Heart left ventricle (tissue), 16 donors: ENCODE results near the gene INO80E. TPM values are rescaled to one million over a fixed set of nuclear protein-coding genes. Genes with fewer than 3 reads are reported as not detected.
"Not testable (repeated sequence)": the region's sequence is repeated elsewhere in the genome, so short reads cannot be mapped to it uniquely, and the experiment has no call there.

Experiments used
- ATAC-seq, 4 donors: fragments of 200-7000 bp; cut with Tn5 transposase; one replicate each; pipeline ENCODE4 v1.9.1; 2020 to 2022; ENCODE audit warnings: moderate library complexity in 4 of 4, mild to moderate bottlenecking in 3 of 4, moderate number of reproducible peaks in 1 of 4
- DNase-seq, 5 donors: peaks; one replicate each; pipeline ENCODE4 v3.0.0-alpha.2; 2020
- H3K27ac ChIP-seq, 12 donors: fragments of 200-600 bp; sonication (generic) in 4 of 12; one replicate each; pipeline versions ENCODE4 v1.5.0 to v1.8.0; 2016 to 2022; ENCODE audit warnings: mild to moderate bottlenecking in 2 of 12
- H3K27me3 ChIP-seq, 9 donors: fragments of 200-600 bp; sonication (generic) in 2 of 9; one replicate each; pipeline versions ENCODE4 v1.5.1 to v1.8.0; 2016 to 2022; ENCODE audit warnings: mild to moderate bottlenecking in 3 of 9
- H3K36me3 ChIP-seq, 9 donors: fragments of 200-600 bp; sonication (generic) in 2 of 9; one replicate each; pipeline versions ENCODE4 v1.5.0 to v1.8.0; 2018 to 2022; ENCODE audit warnings: mild to moderate bottlenecking in 2 of 9
- H3K4me1 ChIP-seq, 12 donors: fragments of 200-600 bp; sonication (generic) in 4 of 12; one replicate each; pipeline versions ENCODE4 v1.5.0 to v1.8.0; 2016 to 2022; ENCODE audit warnings: mild to moderate bottlenecking in 3 of 12
- H3K4me3 ChIP-seq, 12 donors: fragments of 200-600 bp; sonication (generic) in 4 of 12; one replicate each; pipeline versions ENCODE4 v1.5.0 to v1.8.0; 2017 to 2022; ENCODE audit warnings: mild to moderate bottlenecking in 9 of 12, moderate library complexity in 4 of 12
- H3K9me3 ChIP-seq, 12 donors: fragments of 200-600 bp; sonication (generic) in 4 of 12; one replicate each; pipeline versions ENCODE4 v1.5.0 to v1.8.0; 2016 to 2022; ENCODE audit warnings: mild to moderate bottlenecking in 1 of 12
- POLR2A ChIP-seq, 2 donors: fragments of 450-650 bp; IDR thresholded peaks; one replicate each; pipeline ENCODE4 v1.6.1; 2017; ENCODE audit warnings: antibody characterized with exemption in 2 of 2, mild to moderate bottlenecking in 2 of 2, moderate library complexity in 2 of 2
- WGBS, 4 donors: extraction: QIAGEN DNeasy Blood & Tissue Kit in 2 of 4; methylation state at CpG; one replicate each; pipeline versions ENCODE4 v1.1.5 to v1.1.7; 2013 to 2018; 5-methylcytosine and 5-hydroxymethylcytosine counted together
- intact Hi-C, 10 donors: fragments of 100-400 bp; cut with DNase I; formaldehyde crosslinking; loops; one replicate each; pipeline versions ENCODE4 v1.11.1 to v1.14.2; 2022
- polyA plus RNA-seq, 2 donors: library from polyadenylated mRNA; stranded (reverse); fragments of 200-250 nt; gene quantifications; one replicate each; pipeline ENCODE4 v1.2.3, GENCODE V29; 2013
- total RNA-seq, 9 donors: library from RNA; depleted of rRNA in 2 of 9; stranded (reverse); fragments of >200 nt in 2 of 9; fragmentation: NEBNext Ultra II Directional in 3 of 9; extraction: Animal tissue kit (Norgen Biotek cat#: 25700) in 3 of 9; gene quantifications; one replicate each; pipeline versions ENCODE4 v1.1.0 to v1.2.4, GENCODE V29; 2016 to 2023
- TF ChIP-seq, protein P1 (sequence below), 12 donors: fragments of 200-600 bp; sonication (generic) in 4 of 12; IDR thresholded peaks; one replicate each; pipeline versions ENCODE4 v1.5.0 to v1.8.0; 2018 to 2022; ENCODE audit warnings: antibody characterized with exemption in 12 of 12, mild to moderate bottlenecking in 5 of 12
- donor health status: ischemic (EF 13 %, LVEDD 7.1; RV severe dilation, severe dysfunction).
- donor health status: healthy with polysubstance abuse.
- donor health status: DM: no; HTN: yes; CAD: no.
- donor health status: DM: no; HTN: no; CAD: no.
- donor health status: ischemic (EF 25% LVEDD 6.9; RV normal size, moderate dysfunction).
- donor health status: ischemic (EF 25% LVEDD 5.7; RV mildly dilated, moderate dysfunction).
- donor health status: healthy.
- donor health status: DM: yes; HTN: yes; CAD: no.
- donor health status: ischemic (EF 35%, LVEDD 5.7; RV mildly dilated, moderate dysfunction).
- donor health status: nonischemic (EF 11% LVEDD 7.7; RV severe dilation, severe dysfunction).
- donor health status: DM: yes; HTN: yes; CAD: no.
- donor health status: PGD.
- donor health status: ischemic (EF 29% LVEDD 5.4; RV normal size, mild dysfunction).
- donor health status: nonischemic (EF 23%, LVEDD 6.1; RV moderate dilation, normal function).

INO80E gene
- total and polyA plus RNA-seq, 11 donors, result 27.6 to 71.5 (median 33.9) TPM

DNA sequence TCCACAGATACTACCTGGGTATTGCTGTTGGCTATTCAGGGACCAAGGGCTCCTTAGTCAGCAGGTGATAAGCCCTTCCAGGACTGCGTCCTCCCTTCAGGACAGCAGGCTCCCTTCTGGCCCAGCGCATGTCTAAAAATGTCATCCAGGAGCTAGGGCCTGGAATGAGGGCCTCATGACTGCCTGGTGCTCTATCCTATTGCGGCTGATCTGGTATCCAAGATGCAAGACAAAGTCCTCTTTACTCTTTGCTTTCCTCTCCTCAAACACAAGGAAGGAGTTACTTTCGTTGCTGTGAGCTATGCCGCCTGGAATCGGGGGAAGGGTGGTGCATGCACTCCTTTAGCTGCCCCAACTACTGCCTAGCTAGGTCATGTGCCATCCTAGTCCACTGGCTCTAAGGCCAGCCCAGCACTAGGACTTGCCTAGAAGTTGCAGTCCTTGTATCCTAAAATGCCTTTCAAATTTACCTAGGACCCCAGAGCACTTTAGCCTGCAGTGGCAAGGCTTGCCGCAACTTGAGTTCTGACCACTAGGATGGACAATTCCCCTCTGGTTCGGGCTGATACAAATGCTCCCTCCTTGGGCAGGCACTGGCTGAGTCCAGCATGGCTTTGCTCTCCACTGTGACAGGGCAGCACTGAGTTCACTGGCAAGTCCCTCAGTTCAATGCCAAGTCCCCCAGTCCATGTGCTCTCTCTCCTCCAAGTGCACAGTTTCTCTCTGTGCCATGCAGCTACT is 44.2 kb upstream of the INO80E start:
- Histone ChIP-seq H3K4me1 (no peaks in the 10 kb centered on the region), H3K27ac (no peak overlapping the region), H3K4me3 (no peak overlapping the region), H3K27me3 (no peaks in the 10 kb centered on the region), H3K9me3 (peaks cover 0 to 13% (median 0%) of the 10 kb centered on the region in 12 donors), H3K36me3 (no peaks in the 10 kb centered on the region)
- intact Hi-C loops, result loop anchor here in 2 of 10 donors (10.0 kb wide), 2 partner anchors 53 to 77 kb away; no protein-coding TSS in a partner anchor
- 84 to 92% (median 88%) methylated on average over 8 of the region's 8 CpGs for WGBS, 4 donors
- ATAC-seq (no peak), DNase-seq (no peak)
- no peak for TF ChIP-seq POLR2A (IDR thresholded peaks at IDR 0.05)

- ATAC-seq (no peak), DNase-seq (no peak)
- Histone ChIP-seq H3K36me3 (peaks cover 0 to 2% (median 0%) of the 10 kb centered on the region in 9 donors), H3K27ac (no peak overlapping the region), H3K27me3 (no peaks in the 10 kb centered on the region), H3K4me3 (no peak overlapping the region), H3K4me1 (peaks cover 0 to 24% (median 14%) of the 10 kb centered on the region in 12 donors), H3K9me3 (no peaks in the 10 kb centered on the region)
- intact Hi-C loops, result loop anchor here in 2 of 10 donors (10.0 kb wide), 2 partner anchors 46 to 84 kb away; no protein-coding TSS in a partner anchor
- TF ChIP-seq POLR2A (IDR thresholded peaks at IDR 0.05), result no peak
- TF ChIP-seq, protein P1, sequence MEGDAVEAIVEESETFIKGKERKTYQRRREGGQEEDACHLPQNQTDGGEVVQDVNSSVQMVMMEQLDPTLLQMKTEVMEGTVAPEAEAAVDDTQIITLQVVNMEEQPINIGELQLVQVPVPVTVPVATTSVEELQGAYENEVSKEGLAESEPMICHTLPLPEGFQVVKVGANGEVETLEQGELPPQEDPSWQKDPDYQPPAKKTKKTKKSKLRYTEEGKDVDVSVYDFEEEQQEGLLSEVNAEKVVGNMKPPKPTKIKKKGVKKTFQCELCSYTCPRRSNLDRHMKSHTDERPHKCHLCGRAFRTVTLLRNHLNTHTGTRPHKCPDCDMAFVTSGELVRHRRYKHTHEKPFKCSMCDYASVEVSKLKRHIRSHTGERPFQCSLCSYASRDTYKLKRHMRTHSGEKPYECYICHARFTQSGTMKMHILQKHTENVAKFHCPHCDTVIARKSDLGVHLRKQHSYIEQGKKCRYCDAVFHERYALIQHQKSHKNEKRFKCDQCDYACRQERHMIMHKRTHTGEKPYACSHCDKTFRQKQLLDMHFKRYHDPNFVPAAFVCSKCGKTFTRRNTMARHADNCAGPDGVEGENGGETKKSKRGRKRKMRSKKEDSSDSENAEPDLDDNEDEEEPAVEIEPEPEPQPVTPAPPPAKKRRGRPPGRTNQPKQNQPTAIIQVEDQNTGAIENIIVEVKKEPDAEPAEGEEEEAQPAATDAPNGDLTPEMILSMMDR (IDR thresholded peaks at IDR 0.05), result no peak
- WGBS, 4 donors, result 92 to 95% (median 94%) methylated on average over 5 of the region's 5 CpGs
These were observed 37.3 kb upstream of the INO80E start for GRCh38 chr16:29958756-29959155.

GRCh38 chr16:29959293-29959692 is 36.7 kb upstream of the INO80E start:
- H3K27me3 ChIP-seq, result no peaks in the 10 kb centered on the region
- H3K27ac ChIP-seq, result no peak overlapping the region
- H3K4me3 ChIP-seq, result no peak overlapping the region
- WGBS, 4 donors, result 79 to 84% (median 82%) methylated on average over 9 of the region's 9 CpGs
- peaks cover 0 to 30% (median 16%) of the 10 kb centered on the region in 12 donors for H3K4me1 ChIP-seq
- no peaks in the 10 kb centered on the region for H3K9me3 ChIP-seq
- intact Hi-C loops, result loop anchor here in 2 of 10 donors (10.0 kb wide), 2 partner anchors 46 to 84 kb away; no protein-coding TSS in a partner anchor
- peaks cover 0 to 7% (median 3%) of the 10 kb centered on the region in 9 donors for H3K36me3 ChIP-seq
- TF ChIP-seq POLR2A (IDR thresholded peaks at IDR 0.05), result no peak
- TF ChIP-seq, protein P1 (IDR thresholded peaks at IDR 0.05), result no peak
- no peak for ATAC-seq
- no peak for DNase-seq

DNA sequence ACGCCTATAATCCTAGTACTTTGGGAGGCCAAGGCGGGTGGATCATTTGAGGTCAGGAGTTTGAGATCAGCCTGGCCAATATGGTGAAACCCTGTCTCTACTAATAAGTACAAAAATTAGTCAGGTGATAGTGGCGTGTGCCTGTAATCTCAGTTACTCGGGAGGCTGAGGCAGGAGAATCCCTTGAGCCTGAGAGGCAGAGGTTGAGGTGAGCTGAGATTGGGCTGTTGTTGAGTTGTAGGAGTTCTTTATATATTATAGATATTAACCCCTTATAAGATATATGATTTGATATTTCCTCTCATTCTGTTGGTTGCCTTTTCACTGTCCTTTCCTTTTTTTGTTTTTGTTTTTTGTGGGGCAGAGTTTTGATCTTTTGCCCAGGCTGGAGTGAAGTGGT is 36.2 kb upstream of the INO80E start:
- H3K27ac ChIP-seq, H3K27me3 ChIP-seq, H3K9me3 ChIP-seq, H3K4me3 ChIP-seq, DNase-seq, ATAC-seq: not testable (repeated sequence)
- Histone ChIP-seq H3K36me3 (peaks cover 0 to 12% (median 4%) of the 10 kb centered on the region in 9 donors), H3K4me1 (peaks cover 0 to 32% (median 16%) of the 10 kb centered on the region in 12 donors)
- WGBS, 4 donors, result 92 to 95% (median 93%) methylated on average over 4 of the region's 4 CpGs
- intact Hi-C loops, result loop anchor here in 7 of 10 donors (5.0 to 10.0 kb wide), 4 partner anchors 33 to 85 kb away; partner anchors contain the start of genes HIRIP3 (in 4 of the 7), INO80E (in 4 of the 7) and KCTD13 (in 3 of the 7)

GRCh38 chr16:29961127-29961478 is 34.9 kb upstream of the INO80E start:
- H3K4me1 ChIP-seq, result peaks cover 0 to 35% (median 18%) of the 10 kb centered on the region in 12 donors
- peak overlapping the region; percentile 59 to 98 (median 76) for H3K4me3 ChIP-seq
- H3K27ac ChIP-seq, result peak overlapping the region; percentile 76 to 98 (median 96)
- no peak for ATAC-seq
- peaks cover 0 to 22% (median 5%) of the 10 kb centered on the region in 9 donors for H3K36me3 ChIP-seq
- intact Hi-C loops, result loop anchor here in 6 of 10 donors (1.0 to 5.0 kb wide), 3 partner anchors 34 to 36 kb away; partner anchors contain the start of genes HIRIP3 (in 4 of the 6), INO80E (in 4 of the 6) and KCTD13 (in 3 of the 6)
- TF ChIP-seq, protein P1 (IDR thresholded peaks at IDR 0.05), result no peak
- TF ChIP-seq POLR2A (IDR thresholded peaks at IDR 0.05), result no peak
- H3K9me3 ChIP-seq, result no peaks in the 10 kb centered on the region
- no peak for DNase-seq
- H3K27me3 ChIP-seq, result no peaks in the 10 kb centered on the region
- WGBS, 4 donors, result 58 to 64% (median 60%) methylated on average over 10 of the region's 10 CpGs
